ENCODE measurements around the gene PACS2. TPM values are rescaled to one million over a fixed set of nuclear protein-coding genes. Genes with fewer than 3 reads are reported as not detected.
"Not testable (repeated sequence)": the region's sequence is repeated elsewhere in the genome, so short reads cannot be mapped to it uniquely, and the experiment has no call there.

The PACS2 gene
- 10 to 100 TPM; 33.2 to 33.8 TPM for total RNA-seq

- POLR2A ChIA-PET = interaction anchor here (0.5 to 4.3 kb wide), 6 partner anchors 14 to 284 kb away, joined by 3 to 33 read pairs (median 6); partner anchors contain the start of genes BRF1 and BTBD6
- CTCF ChIA-PET = interaction anchor here (1.1 to 1.3 kb wide), 3 partner anchors 13 to 175 kb away, joined by 3 read pairs; partner anchors contain the start of gene BRF1
These were observed at the start of gene PACS2 for GRCh38 chr14:105314287-105315200. PACS2 (plus strand) TSS chr14:105314748; CDS start chr14:105314919, 171 bp downstream.

- ChIA-PET POLR2A (no interaction called here), CTCF (interaction anchor here (0.5 kb wide), 1 partner anchor 11 kb away, joined by 3 read pairs; no protein-coding TSS in a partner anchor)
These were observed 46.6 kb upstream of the PACS2 start for GRCh38 chr14:105267820-105268548.

GRCh38 chr14:105268736-105269354, 45.7 kb upstream of the PACS2 start:
- ChIA-PET POLR2A (no interaction called here), CTCF (no interaction called here)

GRCh38 chr14:105269405-105269804, 45.1 kb upstream of the PACS2 start:
- ChIA-PET POLR2A (no interaction called here), CTCF (no interaction called here)

GRCh38 chr14:105271224-105271890, 43.2 kb upstream of the PACS2 start:
- ChIA-PET POLR2A (interaction anchor here (0.7 kb wide), 1 partner anchor 36 kb away, joined by 10 read pairs; no protein-coding TSS in a partner anchor), CTCF (no interaction called here)

GRCh38 chr14:105272623-105273022, 41.9 kb upstream of the PACS2 start:
- ChIA-PET POLR2A (no interaction called here), CTCF (no interaction called here)

GRCh38 chr14:105273062-105273461, 41.5 kb upstream of the PACS2 start:
- POLR2A ChIA-PET = no interaction called here
- CTCF ChIA-PET = no interaction called here

GRCh38 chr14:105274637-105275036, 39.9 kb upstream of the PACS2 start:
- ChIA-PET CTCF (no interaction called here), POLR2A (no interaction called here)

- POLR2A ChIA-PET = no interaction called here
- CTCF ChIA-PET = no interaction called here
These were observed 39.1 kb upstream of the PACS2 start for GRCh38 chr14:105275267-105275946.

- POLR2A ChIA-PET, CTCF ChIA-PET: not testable (repeated sequence)
These were observed 37.1 kb upstream of the PACS2 start for GRCh38 chr14:105277448-105277847.

- ChIA-PET CTCF (interaction anchor here (0.6 kb wide), 1 partner anchor 12 kb away, joined by 3 read pairs; no protein-coding TSS in a partner anchor), POLR2A (no interaction called here)
These were observed 34.7 kb upstream of the PACS2 start for GRCh38 chr14:105279642-105280361.

GRCh38 chr14:105280525-105280924, 34.0 kb upstream of the PACS2 start:
- ChIA-PET POLR2A (no interaction called here), CTCF (no interaction called here)

GRCh38 chr14:105281371-105282097, 33.0 kb upstream of the PACS2 start:
- POLR2A ChIA-PET = no interaction called here

GRCh38 chr14:105282098-105282725, 32.3 kb upstream of the PACS2 start:
- ChIA-PET CTCF (interaction anchor here (0.7 to 2.9 kb wide), 5 partner anchors 11 to 192 kb away, joined by 3 to 10 read pairs (median 3); no protein-coding TSS in a partner anchor), POLR2A (no interaction called here)

More at GRCh38 chr14:105281371-105282097, 33.0 kb upstream of the PACS2 start:
- CTCF ChIA-PET = interaction anchor here (0.7 to 2.9 kb wide), 5 partner anchors 12 to 192 kb away, joined by 3 to 10 read pairs (median 3); no protein-coding TSS in a partner anchor

- POLR2A ChIA-PET = no interaction called here
These were observed 31.5 kb upstream of the PACS2 start for GRCh38 chr14:105283028-105283427.

GRCh38 chr14:105283899-105284298, 30.6 kb upstream of the PACS2 start:
- CTCF ChIA-PET = interaction anchor here (2.9 kb wide), 1 partner anchor 10 kb away, joined by 10 read pairs; no protein-coding TSS in a partner anchor
- POLR2A ChIA-PET = no interaction called here

More at GRCh38 chr14:105283028-105283427, 31.5 kb upstream of the PACS2 start:
- CTCF ChIA-PET = interaction anchor here (2.9 kb wide), 1 partner anchor 11 kb away, joined by 10 read pairs; no protein-coding TSS in a partner anchor

- CTCF ChIA-PET = no interaction called here
- POLR2A ChIA-PET = no interaction called here
These were observed 29.4 kb upstream of the PACS2 start for GRCh38 chr14:105285174-105285573.

All from activated CD8-positive, alpha-beta memory T cell treated with anti-CD3 and anti-CD28 coated beads for 36 hours (primary cell).